KG1 (cell line): ENCODE data around the gene SAP30BP.

Experiments
- DNase-seq: peaks from one replicate; lab custom pipeline; 2025; lab: John Stamatoyannopoulos, UW

The SAP30BP gene

GRCh38 chr17:75721463-75722011 lies 54.4 kb downstream of the SAP30BP start:
- no peak for DNase-seq

GRCh38 chr17:75722076-75722475 lies 54.9 kb downstream of the SAP30BP start:
- DNase-seq: no peak

- no peak for DNase-seq
These were observed 55.5 kb downstream of the SAP30BP start for GRCh38 chr17:75722542-75723095.

- DNase-seq: no peak
These were observed 56.2 kb downstream of the SAP30BP start for GRCh38 chr17:75723171-75723930.

- no peak for DNase-seq
These were observed 57.2 kb downstream of the SAP30BP start for GRCh38 chr17:75724016-75725003.

- DNase-seq: no peak
These were observed 58.4 kb downstream of the SAP30BP start for GRCh38 chr17:75725504-75725903.

- DNase-seq: no peak
These were observed 60.3 kb downstream of the SAP30BP start for GRCh38 chr17:75727391-75727790.

GRCh38 chr17:75729351-75729750 lies 62.2 kb downstream of the SAP30BP start:
- no peak for DNase-seq

GRCh38 chr17:75730065-75730464 lies 62.9 kb downstream of the SAP30BP start:
- DNase-seq: no peak

GRCh38 chr17:75731086-75731715 lies 64.1 kb downstream of the SAP30BP start:
- no peak for DNase-seq

GRCh38 chr17:75731716-75732498 lies 64.8 kb downstream of the SAP30BP start:
- DNase-seq: no peak

- no peak for DNase-seq
These were observed 66.3 kb downstream of the SAP30BP start for GRCh38 chr17:75733471-75733870.

- no peak for DNase-seq
These were observed 67.6 kb downstream of the SAP30BP start for GRCh38 chr17:75734674-75735294.

- no peak for DNase-seq
These were observed 69.2 kb downstream of the SAP30BP start for GRCh38 chr17:75736173-75736835.

GRCh38 chr17:75737133-75737962 lies 70.2 kb downstream of the SAP30BP start:
- no peak for DNase-seq

GRCh38 chr17:75738218-75738802 lies 71.2 kb downstream of the SAP30BP start:
- no peak for DNase-seq

GRCh38 chr17:75739174-75739573 lies 72.0 kb downstream of the SAP30BP start:
- no peak for DNase-seq

GRCh38 chr17:75739801-75740200 lies 72.7 kb downstream of the SAP30BP start:
- no peak for DNase-seq

- DNase-seq: no peak
These were observed 73.1 kb downstream of the SAP30BP start for GRCh38 chr17:75740215-75740614.
